ENCODE measurements around the gene S100A14. TPM values are rescaled to one million over a fixed set of nuclear protein-coding genes. Genes with fewer than 3 reads are reported as not detected.
A peak's percentile ranks its signal among the peaks of the same experiment; 100 is the strongest.

S100A14 gene
- total RNA-seq, 6 donors from 2014 or later: 76.5 to 239 (median 133) TPM

DNA sequence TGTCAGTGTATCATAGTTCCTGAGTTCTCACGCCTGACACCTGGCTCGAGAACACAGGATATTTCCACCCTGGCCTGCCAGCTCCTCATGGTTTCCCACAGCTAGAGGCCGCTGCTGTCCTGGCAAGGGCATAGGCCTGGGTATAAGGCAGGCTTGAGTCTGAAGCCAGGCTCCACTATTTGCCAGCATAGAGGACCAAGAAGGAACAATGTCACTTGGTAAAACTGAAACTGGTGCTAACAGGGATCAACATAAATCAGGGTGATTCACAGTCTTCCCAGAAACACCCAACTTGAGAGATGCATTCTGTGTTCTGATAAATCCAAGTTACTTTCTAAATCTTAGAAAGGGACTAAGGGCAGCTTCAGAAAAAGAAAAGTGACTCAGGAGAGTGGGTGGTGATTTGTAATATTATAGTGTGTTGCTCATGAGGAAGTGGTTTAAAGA is 43.5 kb downstream of the S100A14 start:
- Histone ChIP-seq H3K27me3 (no peaks in the 10 kb centered on the region), H3K36me3 (no peaks in the 10 kb centered on the region), H3K27ac (peak overlapping the region; percentile 56 to 73 (median 66)), H3K9me3 (no peaks in the 10 kb centered on the region), H3K4me1 (peaks cover 22 to 39% (median 28%) of the 10 kb centered on the region in 4 donors), H3K4me3 (no peak overlapping the region)
- peak in 1 of 2 donors; percentile 93 for DNase-seq
- WGBS, 2 donors: 10 to 19% methylated on average over 3 of the region's 3 CpGs
- TF ChIP-seq POLR2AphosphoS5 (IDR thresholded peaks at IDR 0.05) (peak; percentile 56 to 81), EP300 (IDR thresholded peaks at IDR 0.05) (no peak), POLR2A (IDR thresholded peaks at IDR 0.05) (no peak)
- TF ChIP-seq, protein P1, sequence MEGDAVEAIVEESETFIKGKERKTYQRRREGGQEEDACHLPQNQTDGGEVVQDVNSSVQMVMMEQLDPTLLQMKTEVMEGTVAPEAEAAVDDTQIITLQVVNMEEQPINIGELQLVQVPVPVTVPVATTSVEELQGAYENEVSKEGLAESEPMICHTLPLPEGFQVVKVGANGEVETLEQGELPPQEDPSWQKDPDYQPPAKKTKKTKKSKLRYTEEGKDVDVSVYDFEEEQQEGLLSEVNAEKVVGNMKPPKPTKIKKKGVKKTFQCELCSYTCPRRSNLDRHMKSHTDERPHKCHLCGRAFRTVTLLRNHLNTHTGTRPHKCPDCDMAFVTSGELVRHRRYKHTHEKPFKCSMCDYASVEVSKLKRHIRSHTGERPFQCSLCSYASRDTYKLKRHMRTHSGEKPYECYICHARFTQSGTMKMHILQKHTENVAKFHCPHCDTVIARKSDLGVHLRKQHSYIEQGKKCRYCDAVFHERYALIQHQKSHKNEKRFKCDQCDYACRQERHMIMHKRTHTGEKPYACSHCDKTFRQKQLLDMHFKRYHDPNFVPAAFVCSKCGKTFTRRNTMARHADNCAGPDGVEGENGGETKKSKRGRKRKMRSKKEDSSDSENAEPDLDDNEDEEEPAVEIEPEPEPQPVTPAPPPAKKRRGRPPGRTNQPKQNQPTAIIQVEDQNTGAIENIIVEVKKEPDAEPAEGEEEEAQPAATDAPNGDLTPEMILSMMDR (IDR thresholded peaks at IDR 0.05): peak; percentile 74 to 90 (median 78)
- ATAC-seq (ENCODE audit: low FRiP score in 2 of 2): peak; percentile 83 to 92

DNA sequence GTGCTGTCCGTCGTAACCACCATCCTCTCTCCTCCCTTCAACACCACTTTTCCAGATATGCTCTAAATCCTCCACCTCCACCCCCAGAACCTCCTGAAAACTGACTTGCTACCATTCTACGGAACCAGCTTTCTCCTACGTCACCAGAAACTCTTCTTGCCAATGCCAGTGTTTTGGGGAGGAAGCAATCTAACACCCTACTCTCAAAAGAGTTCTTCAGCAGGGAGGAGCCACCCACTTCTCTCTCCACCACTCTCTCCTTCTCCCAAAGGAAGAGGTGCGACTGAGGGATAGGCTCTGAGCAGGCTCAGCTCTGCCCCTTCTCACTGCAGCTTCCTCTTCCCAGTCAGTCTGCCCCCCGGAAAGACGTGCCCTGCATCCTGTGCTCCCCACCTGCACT is 44.4 kb downstream of the S100A14 start:
- no peak overlapping the region for H3K4me3 ChIP-seq
- H3K36me3 ChIP-seq: no peaks in the 10 kb centered on the region
- H3K4me1 ChIP-seq: peaks cover 31 to 47% (median 37%) of the 10 kb centered on the region in 4 donors
- no peak for DNase-seq
- no peak for ATAC-seq (ENCODE audit: low FRiP score in 2 of 2)
- H3K9me3 ChIP-seq: no peaks in the 10 kb centered on the region
- H3K27me3 ChIP-seq: no peaks in the 10 kb centered on the region
- TF ChIP-seq POLR2AphosphoS5 (IDR thresholded peaks at IDR 0.05): no peak
- TF ChIP-seq, protein P1 (IDR thresholded peaks at IDR 0.05): no peak
- TF ChIP-seq POLR2A (IDR thresholded peaks at IDR 0.05): no peak
- TF ChIP-seq EP300 (IDR thresholded peaks at IDR 0.05): no peak
- 72% methylated on average over 7 of the region's 7 CpGs for WGBS, 2 donors
- peak overlapping the region in 3 of 4 donors; percentile 60 to 73 (median 73) for H3K27ac ChIP-seq

DNA sequence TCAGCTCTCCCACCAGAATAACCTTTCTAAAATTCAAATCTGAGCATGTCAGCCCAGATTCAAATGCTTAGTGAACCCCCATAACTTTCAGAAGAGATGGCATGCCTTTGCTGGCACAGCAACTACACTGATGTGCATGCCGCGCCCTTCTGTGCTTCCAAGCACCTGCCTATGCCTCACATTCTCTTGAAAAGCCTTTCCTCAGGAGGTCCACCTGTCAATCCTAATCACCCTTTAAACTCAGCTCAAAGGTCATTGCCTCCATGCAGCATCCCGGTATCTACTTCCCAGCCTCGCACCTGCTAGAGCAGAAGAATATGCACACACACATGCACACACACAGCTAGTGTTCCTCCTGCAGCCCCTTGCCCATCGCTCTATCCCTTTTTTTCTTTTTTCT is 45.3 kb downstream of the S100A14 start:
- no peak for ATAC-seq (ENCODE audit: low FRiP score in 2 of 2)

DNA sequence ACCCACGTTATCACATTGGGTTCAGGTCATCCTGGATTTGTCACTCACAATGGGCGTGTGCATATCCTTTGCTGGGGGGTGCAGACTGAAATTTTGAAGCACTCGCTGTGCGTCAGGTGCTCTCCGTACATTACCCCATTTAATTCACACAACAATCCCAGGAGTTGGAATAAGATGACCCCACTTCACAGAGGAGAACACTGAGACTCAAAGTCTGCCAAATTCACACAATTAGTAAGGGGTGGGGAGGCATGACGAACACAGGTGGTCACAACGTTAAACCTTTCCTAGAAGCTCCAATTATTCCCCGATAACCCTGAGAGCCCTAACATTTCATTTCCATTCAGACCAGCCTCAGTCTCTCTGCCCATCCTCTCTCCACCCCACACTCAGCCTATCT is 46.7 kb downstream of the S100A14 start:
- DNase-seq: no peak
- Histone ChIP-seq H3K4me3 (no peak overlapping the region), H3K9me3 (no peaks in the 10 kb centered on the region), H3K4me1 (peaks cover 48 to 70% (median 56%) of the 10 kb centered on the region in 4 donors), H3K36me3 (no peaks in the 10 kb centered on the region), H3K27me3 (no peaks in the 10 kb centered on the region), H3K27ac (no peak overlapping the region)
- 87 to 90% methylated on average over 8 of the region's 8 CpGs for WGBS, 2 donors
- ATAC-seq (ENCODE audit: low FRiP score in 2 of 2): no peak
- TF ChIP-seq POLR2A (IDR thresholded peaks at IDR 0.05): no peak
- TF ChIP-seq, protein P1 (IDR thresholded peaks at IDR 0.05): no peak

More for the DNA sequence above, 45.3 kb downstream of the S100A14 start:
- Histone ChIP-seq H3K27ac (no peak overlapping the region), H3K36me3 (no peaks in the 10 kb centered on the region), H3K4me1 (peaks cover 37 to 56% (median 44%) of the 10 kb centered on the region in 4 donors), H3K9me3 (no peaks in the 10 kb centered on the region), H3K4me3 (no peak overlapping the region), H3K27me3 (no peaks in the 10 kb centered on the region)
- WGBS, 2 donors: 92 to 95% methylated on average over 5 of the region's 5 CpGs
- no peak for DNase-seq
- no peak for TF ChIP-seq POLR2A (IDR thresholded peaks at IDR 0.05)
- TF ChIP-seq POLR2AphosphoS5 (IDR thresholded peaks at IDR 0.05): no peak
- TF ChIP-seq, protein P1 (IDR thresholded peaks at IDR 0.05): no peak
- TF ChIP-seq EP300 (IDR thresholded peaks at IDR 0.05): no peak

Data from upper lobe of left lung (tissue), 6 donors.